HG03135 (cell line): ENCODE data around the gene GLRX5.

ENCODE experiments used
- ATAC-seq: cut with Tn5 transposase; IDR thresholded peaks from one replicate; pipeline ENCODE4 v1.9.1; 2021; ENCODE audit warnings: mild to moderate bottlenecking, moderate library complexity; ENCODE audit not compliant: unreplicated experiment

Gene GLRX5

GRCh38 chr14:95515596-95516552 lies 19.0 kb upstream of the GLRX5 start:
- peak; percentile 88 for ATAC-seq

GRCh38 chr14:95516554-95517181 lies 18.2 kb upstream of the GLRX5 start, which contains the start of gene SYNE3:
Gene SYNE3, minus strand, starts transcription at chr14:95516650. Its CDS starts 40,829 bp downstream, at chr14:95475821.
- peak; percentile 42 for ATAC-seq

DNA sequence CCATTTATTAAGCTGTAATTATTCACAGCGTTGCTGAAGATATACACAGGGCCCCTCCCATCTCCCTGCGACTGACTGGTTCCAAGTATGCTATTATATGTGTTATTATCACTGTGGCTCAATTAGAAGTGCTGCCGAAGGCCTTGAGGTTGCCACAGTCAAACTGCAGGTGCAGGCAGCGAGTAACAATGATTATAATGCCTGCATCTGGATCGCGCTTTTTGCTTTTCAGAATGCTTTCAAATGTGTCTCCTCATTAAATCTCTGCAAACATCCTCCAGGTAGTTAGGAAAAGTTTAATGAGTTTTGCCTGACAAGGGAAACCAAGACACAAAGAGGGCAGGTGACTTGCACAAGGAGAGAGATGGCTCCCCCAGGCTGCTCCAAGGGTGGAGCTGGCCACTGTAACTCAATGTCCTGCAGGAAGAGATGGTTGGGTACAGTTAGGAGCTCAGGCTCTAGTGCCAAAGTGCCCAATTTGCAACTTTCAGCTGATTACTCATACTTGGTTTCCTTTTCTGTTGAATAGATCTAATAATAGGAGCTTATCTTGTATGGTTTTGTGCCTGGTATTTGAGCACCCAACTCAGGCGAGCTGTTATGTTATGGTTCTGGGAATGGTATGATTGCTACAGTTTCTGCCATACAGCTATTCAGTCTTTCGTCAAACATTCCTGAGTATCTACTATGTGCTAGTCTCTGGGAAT lies 16.7 kb upstream of the GLRX5 start:
- ATAC-seq = no peak

DNA sequence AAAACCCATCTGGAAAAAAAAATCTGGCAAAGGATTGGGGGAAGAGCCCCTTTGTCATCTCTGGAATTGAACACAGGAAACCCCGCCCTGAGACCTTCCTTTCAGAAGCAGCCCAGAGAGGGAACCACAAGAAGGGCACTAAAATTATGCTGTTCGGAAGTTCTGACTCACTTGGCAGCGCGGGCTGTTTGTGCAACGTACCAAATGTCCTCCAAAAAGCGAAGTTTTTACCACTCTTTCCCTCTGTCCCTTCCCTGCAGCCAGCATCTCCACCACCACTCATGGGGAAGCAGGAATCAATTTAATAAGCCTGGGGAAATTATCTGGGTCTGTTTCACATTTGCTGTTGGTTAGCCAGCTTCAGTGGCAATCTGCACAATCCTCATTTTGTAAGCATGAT lies 15.2 kb upstream of the GLRX5 start:
- no peak for ATAC-seq

GRCh38 chr14:95520346-95520745 lies 14.5 kb upstream of the GLRX5 start:
- no peak for ATAC-seq

- no peak for ATAC-seq
These were observed 13.8 kb upstream of the GLRX5 start for GRCh38 chr14:95521001-95521400.

DNA sequence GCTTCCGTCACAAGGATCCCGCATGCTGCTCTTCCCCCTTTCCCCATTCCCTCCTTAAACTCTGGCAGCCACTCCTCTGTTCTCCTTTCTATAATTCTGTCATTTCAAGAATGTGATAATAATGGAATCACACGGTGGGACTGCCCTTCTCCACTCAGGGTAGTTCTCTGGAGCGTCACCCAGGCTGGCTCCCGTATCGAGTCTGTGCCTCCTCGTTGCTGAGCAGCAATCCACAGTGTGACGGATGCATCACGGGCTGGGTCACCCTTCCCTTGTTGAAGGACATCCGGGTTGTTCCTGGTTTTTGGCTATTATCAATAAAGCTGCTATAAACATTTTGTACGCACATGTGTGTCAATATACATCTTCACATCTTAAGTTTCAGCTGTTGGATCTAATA lies 12.7 kb upstream of the GLRX5 start:
- no peak for ATAC-seq

DNA sequence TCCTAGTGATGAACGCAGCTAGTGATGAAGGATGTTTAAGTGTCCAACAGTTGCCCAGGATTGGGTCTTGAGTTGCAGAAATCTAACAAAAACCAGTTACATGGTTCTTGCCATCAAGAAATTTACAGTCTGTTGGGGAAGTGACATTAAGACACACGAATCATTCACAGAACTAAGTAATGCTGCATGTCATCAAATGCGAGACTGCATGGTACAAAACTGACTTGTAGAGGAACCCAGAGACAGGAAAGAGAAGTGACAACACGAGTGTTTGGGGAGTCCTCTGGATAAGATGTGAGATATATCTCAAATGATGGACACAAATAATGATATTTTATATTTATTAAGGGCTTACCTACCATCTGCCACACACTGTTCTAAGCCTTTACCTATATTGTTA lies 12.3 kb upstream of the GLRX5 start:
- ATAC-seq = no peak

GRCh38 chr14:95523051-95523814 lies 11.6 kb upstream of the GLRX5 start:
- no peak for ATAC-seq

- ATAC-seq = no peak
These were observed 10.9 kb upstream of the GLRX5 start for GRCh38 chr14:95523815-95524448.

GRCh38 chr14:95524706-95525512 lies 9.9 kb upstream of the GLRX5 start:
- no peak for ATAC-seq

DNA sequence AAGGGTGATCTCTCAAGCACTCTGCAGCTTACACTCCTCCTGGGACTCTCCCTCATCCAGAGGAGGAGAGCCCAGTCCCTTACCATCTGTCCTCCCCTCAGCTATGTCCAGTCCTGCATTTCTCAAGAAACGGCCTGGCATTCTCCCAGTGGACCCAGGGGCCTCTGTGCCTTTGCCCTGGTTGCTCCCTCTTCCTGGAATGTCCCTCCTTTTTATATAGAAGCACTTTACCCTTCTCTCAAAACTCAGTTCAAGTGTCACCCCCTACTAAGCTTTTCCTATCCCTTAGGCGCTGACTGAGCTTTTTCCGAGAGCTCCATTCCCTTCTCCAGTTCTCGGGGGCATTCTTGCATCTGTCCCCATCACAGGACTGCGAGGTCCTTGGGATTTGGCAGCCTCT lies 8.9 kb upstream of the GLRX5 start:
- ATAC-seq = no peak

DNA sequence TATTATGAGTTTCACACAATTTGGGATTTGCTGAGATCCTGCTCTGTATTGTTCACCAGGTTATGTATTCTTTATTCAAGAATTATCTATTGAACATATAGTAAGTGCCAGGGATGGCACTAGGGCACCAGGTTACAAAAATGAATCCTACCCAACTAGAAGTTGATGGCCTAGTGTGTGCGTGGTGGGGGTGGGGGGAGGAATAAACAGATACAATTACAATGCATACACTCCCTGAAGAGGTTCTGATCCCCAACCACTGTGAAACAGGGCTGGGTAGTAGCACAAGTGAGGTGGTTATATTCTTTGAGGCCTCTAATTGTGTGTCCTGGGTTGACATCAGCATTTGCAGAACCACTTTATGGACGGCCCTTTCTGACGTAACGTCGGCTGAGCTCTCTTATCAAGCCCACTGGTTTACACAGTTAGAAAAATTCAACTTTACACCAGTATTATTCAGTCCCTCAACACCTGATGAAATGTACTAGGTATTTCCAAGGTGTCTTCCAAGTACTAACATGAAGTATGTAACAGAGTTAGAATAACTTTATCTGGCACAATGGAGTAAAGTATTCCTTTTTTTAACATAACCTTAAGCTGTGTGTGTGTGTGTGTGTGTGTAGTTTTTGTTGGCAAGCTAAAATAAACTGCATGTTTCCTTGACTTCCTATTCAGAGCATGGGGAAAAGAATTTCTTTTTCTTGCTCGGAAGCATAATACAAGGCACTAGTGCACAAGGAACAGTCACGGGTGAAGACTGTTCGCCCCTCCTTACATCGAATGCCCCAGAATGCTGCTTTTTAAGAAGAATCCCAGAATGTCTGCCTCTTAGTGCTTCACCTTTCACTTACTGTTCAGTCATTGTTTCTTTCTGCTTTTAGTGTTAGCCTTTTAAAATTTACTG lies 8.1 kb upstream of the GLRX5 start:
- no peak for ATAC-seq

- ATAC-seq = no peak
These were observed 7.4 kb upstream of the GLRX5 start for GRCh38 chr14:95527387-95528002.

DNA sequence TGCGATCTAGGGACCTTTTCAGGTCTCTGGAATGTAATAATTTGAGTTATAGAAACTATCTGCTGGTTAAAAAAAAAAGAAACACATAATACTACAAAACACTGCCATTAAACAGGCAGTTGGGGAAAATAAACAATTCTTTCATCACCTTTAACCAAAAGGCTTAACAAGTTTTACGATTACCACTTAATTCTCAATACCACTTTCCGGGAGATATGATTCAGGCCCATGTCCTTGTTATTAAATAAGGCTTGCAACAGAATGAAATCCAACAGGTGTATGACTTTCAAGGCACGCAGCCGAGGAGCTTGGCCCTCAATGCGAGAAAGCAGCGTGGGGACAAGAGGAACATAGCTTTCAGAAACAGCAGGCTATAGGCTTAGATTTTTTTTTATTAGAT lies 5.6 kb upstream of the GLRX5 start:
- ATAC-seq = no peak

DNA sequence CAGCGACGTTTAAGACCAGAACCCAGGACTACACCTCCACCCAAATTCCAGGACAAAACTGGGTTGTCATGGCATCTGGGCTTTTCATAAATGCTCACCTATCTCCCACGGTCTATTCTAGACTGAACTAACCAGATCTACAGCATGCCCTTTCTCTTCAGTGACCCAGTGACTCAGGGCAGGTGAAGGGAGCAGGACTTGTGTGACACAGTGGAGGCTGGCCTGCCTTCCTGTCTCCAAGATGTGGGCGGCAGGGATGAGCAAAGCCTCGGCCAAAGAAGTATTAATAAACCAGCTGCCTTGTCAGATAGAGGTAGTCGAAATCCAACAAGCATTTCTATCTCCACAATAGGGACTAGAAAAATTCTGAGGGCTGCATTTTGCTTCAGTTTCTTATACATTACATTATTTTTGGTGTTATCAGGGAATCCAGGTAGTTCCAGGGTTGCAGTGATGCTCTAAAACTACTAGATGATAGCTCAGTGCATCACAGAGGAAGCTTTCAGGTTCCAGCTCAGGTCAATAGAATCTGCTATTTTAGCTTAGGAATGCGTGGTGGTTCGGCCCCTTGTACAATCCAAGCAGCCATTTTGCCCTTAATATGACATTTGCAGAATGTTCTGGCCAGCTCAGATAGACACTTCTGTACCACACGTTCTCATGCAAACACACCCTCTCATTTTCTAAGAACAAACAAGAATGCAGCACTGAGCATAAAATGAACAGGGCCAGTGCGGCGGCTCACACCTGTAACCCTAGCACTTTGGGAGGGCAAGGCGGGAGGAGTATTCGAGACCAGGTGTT lies 4.2 kb upstream of the GLRX5 start:
- ATAC-seq = no peak

GRCh38 chr14:95531473-95531872 lies 3.4 kb upstream of the GLRX5 start:
- ATAC-seq = no peak
